HG03280 (cell line): Measurements from ENCODE around the gene ZNF827.

Source experiments
- ATAC-seq: cut with Tn5 transposase; IDR thresholded peaks from one replicate; pipeline ENCODE4 v1.9.1; 2021; ENCODE audit warnings: mild to moderate bottlenecking, moderate library complexity; ENCODE audit not compliant: unreplicated experiment

The ZNF827 gene

DNA sequence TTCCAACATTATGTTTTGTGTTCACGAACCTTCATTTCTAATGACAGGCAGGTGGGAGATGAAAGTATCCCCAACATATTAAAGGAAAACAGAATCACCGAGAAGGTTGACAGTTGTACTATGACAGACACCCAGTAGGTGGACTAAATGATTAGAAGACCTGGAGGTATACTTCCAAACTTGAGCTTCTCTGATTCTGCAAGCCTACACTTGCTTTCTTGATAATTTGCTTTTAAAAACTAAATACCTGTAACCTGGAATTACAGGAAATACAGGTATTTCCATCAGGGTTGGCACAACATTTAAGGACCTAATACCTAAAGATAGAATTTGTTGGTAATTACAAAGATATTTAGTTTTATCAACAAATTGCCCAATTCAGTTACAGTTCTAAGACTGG lies 215.3 kb downstream of the ZNF827 start:
- no peak for ATAC-seq

DNA sequence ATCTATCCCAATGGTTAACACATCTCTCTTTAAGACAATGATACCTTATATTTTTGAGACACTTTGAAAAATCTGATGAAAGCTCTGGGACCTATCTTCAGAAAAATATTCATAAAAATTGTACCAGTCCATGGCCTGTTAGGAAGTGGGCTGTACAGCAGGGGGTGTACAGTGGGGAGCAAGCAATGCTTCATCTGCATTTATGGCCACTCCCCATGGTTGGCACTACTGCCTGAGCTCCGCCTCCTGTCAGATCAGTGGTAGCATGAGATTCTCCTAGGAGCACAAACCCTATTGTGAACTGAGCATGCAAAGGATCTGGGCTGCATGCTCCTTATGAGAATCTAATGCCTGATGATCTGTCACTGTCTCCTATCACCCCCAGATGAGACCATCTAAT lies 216.1 kb downstream of the ZNF827 start:
- ATAC-seq = no peak

GRCh38 chr4:145720656-145721055 lies 218.0 kb downstream of the ZNF827 start:
- peak; percentile 21 for ATAC-seq

DNA sequence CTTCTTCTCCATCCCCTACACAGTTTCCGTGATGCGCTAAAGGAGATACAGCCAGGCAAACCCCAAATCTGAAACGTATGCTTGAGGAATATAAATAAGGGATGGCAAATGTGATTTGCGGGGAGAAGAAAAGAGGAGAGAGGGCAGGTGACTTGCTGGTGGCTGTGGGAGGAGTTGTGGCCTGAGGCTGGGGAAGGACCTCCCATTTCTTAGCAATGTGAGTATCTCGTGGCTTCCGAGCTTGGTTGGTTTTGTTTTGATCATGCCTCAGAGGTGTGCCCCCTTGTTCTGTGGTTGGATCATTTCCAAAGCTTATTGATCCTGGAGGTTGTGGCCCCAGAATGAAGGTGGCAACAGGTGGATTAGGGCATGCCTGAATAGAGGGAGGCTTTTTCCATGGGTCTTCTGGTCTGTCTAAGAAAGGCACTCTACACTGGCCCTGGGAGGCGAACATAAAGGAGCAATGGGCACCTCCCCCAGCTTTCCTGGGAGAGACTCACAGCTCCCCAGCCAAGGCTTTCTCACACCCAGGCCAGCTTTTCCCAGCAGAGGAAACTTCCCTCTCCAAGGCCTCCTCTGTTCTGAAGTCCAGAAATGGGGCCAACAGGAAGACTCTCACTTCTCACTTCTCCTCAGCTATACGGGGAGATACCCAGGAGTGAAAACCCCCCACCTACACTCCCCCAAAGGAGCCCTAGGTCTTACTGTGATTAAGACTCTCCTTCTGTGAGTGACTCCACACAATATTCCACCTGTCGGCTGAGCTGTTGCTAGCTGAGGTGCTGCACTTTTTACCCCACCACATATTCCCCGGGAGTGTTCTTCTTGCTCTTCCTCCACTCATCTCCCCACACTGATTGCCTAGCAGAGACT lies 218.6 kb downstream of the ZNF827 start:
- peak; percentile 60 for ATAC-seq

GRCh38 chr4:145716661-145717200 lies 221.9 kb downstream of the ZNF827 start:
- no peak for ATAC-seq

DNA sequence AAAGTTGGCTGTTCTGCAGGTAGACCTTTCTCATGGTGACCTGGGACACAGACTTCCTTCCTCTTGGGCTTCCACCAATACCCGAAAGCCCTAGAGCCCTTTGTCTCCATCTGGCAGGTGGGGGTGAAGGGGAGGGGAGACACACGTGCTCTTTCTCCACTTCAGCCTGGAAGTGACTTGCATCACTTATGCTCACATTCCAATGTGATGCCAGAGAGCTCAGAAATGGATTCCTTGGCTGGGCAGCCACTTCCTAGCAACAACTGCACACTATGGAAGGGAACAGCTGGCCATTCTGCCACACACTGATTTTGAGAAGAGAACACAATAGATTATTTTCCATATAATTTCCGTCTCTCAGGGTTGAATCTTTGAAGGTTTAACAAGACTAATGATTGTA lies 222.4 kb downstream of the ZNF827 start:
- ATAC-seq = no peak

- ATAC-seq = peak; percentile 91
Measured at GRCh38 chr4:145709843-145710242, 228.8 kb downstream of the ZNF827 start.

GRCh38 chr4:145709336-145709735 lies 229.3 kb downstream of the ZNF827 start:
- peak; percentile 22 for ATAC-seq
